Suppressor macrophage treated with lipopolysaccharide for 4 hours (primary cell): ENCODE measurements around the gene SFT2D2.
A peak's percentile ranks its signal among the peaks of the same experiment; 100 is the strongest.

Experiments
- DNase-seq: peaks from one replicate; pipeline ENCODE4 v3.0.0-alpha.2; 2020

SFT2D2 gene

GRCh38 chr1:168271636-168272035 is 45.8 kb downstream of the SFT2D2 start:
- no peak for DNase-seq

GRCh38 chr1:168273575-168273974 is 47.8 kb downstream of the SFT2D2 start:
- no peak for DNase-seq

- no peak for DNase-seq
These were observed 53.4 kb downstream of the SFT2D2 start for GRCh38 chr1:168279253-168279652.

- DNase-seq = no peak
These were observed 54.6 kb downstream of the SFT2D2 start, which contains the start of gene TBX19 for GRCh38 chr1:168280296-168280927. Gene TBX19 (plus strand): TSS chr1:168280877. CDS start chr1:168281091, 214 bp downstream.

GRCh38 chr1:168281603-168282325 is 56.0 kb downstream of the SFT2D2 start:
- DNase-seq = no peak

GRCh38 chr1:168285521-168285790 is 59.7 kb downstream of the SFT2D2 start:
- DNase-seq = no peak

- DNase-seq = no peak
These were observed 60.4 kb downstream of the SFT2D2 start for GRCh38 chr1:168285971-168286927.

- DNase-seq = peak; percentile 50
These were observed 61.4 kb downstream of the SFT2D2 start for GRCh38 chr1:168287237-168287664.

GRCh38 chr1:168288311-168289052 is 62.7 kb downstream of the SFT2D2 start:
- DNase-seq = peak; percentile 6

- DNase-seq = no peak
These were observed 65.5 kb downstream of the SFT2D2 start for GRCh38 chr1:168291222-168291837.

- no peak for DNase-seq
These were observed 67.6 kb downstream of the SFT2D2 start for GRCh38 chr1:168293356-168293755.

GRCh38 chr1:168295411-168296114 is 69.8 kb downstream of the SFT2D2 start:
- no peak for DNase-seq

- DNase-seq = no peak
These were observed 71.4 kb downstream of the SFT2D2 start for GRCh38 chr1:168297019-168297730.

GRCh38 chr1:168298446-168298845 is 72.6 kb downstream of the SFT2D2 start:
- no peak for DNase-seq

- no peak for DNase-seq
These were observed 74.8 kb downstream of the SFT2D2 start for GRCh38 chr1:168300626-168301025.

GRCh38 chr1:168301664-168302320 is 76.0 kb downstream of the SFT2D2 start:
- DNase-seq = no peak
